ENCODE measurements around the gene GTF2F2. TPM values are rescaled to one million over a fixed set of nuclear protein-coding genes. Genes with fewer than 3 reads are reported as not detected.
A peak's percentile ranks its signal among the peaks of the same experiment; 100 is the strongest.

GTF2F2 gene
- total and polyA plus RNA-seq, 2 donors (not counting 3 experiments of a cell fraction or from before 2014, with no cell fraction given) = 7.5 to 23.6 TPM

DNA sequence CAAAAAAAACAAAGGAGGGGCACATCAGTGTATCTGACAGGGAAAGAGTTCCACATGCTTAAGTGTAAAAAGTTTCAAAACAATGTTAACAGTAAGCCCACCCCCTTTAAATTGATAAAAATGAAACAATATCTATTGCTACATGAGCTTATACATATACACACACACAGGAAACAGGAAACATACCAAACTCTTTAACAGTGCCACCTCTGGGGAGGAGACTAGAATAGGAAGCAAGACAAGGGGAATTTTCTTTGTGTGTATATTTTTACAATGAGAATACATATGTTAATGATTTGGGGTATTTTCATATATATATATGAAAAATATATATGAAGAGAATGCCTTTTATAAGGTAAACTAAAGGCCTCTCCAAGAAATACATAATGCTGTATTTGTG is 175.9 kb downstream of the GTF2F2 start:
- Histone ChIP-seq H3K36me3 (ENCODE audit: control insufficient read depth in 2 of 2, extremely low read depth in 1 of 2, insufficient read depth in 2 of 2, low read length in 2 of 2) (no peaks in the 10 kb centered on the region), H3K9ac (replicated peaks; ENCODE audit: extremely low read depth, insufficient read depth, low read length) (no peak overlapping the region), H3K9me1 (replicated peaks; ENCODE audit: control insufficient read depth, extremely low read depth, insufficient read depth, low read length) (no peaks in the 10 kb centered on the region), H3K27ac (ENCODE audit: insufficient read depth, low read depth, low read length) (no peak overlapping the region), H3K4me2 (ENCODE audit: insufficient read depth, low read length) (peak overlapping the region; percentile 25), H3K79me2 (ENCODE audit: control insufficient read depth, insufficient read depth, low read length) (no peaks in the 10 kb centered on the region), H4K20me1 (replicated peaks; ENCODE audit: control insufficient read depth, extremely low read depth, insufficient read depth, low read length) (peaks cover 2% of the 10 kb centered on the region), H3K4me3 (replicated peaks in 1 of 3; ENCODE audit: insufficient read depth in 1 of 3, low read depth in 1 of 3, low read length in 3 of 3) (no peak overlapping the region), H3K27me3 (ENCODE audit: control insufficient read depth in 2 of 2, insufficient read depth in 2 of 2, low read length in 2 of 2) (peaks cover 0 to 1% of the 10 kb centered on the region in 2 experiments), H3K9me3 (replicated peaks; ENCODE audit: control insufficient read depth, insufficient read depth, low read length) (no peaks in the 10 kb centered on the region), H3K4me1 (ENCODE audit: control insufficient read depth, extremely low read depth, insufficient read depth, low read length) (peaks cover 16% of the 10 kb centered on the region), H2AFZ (ENCODE audit: low read depth, low read length) (no peak overlapping the region)
- FAIRE-seq (no peak), DNase-seq (ENCODE audit: low read depth, low spot score) (peak; percentile 34)
- TF ChIP-seq FOS (IDR thresholded peaks at IDR 0.05; ENCODE audit: borderline replicate concordance, insufficient read depth, low read length) (no peak), POLR2A (IDR thresholded peaks at IDR 0.05; ENCODE audit: low read depth, low read length) (no peak), JUN (IDR thresholded peaks at IDR 0.05; ENCODE audit: borderline replicate concordance, insufficient read depth, insufficient read length, low read depth) (no peak), MYC (IDR thresholded peaks at IDR 0.05; ENCODE audit: low read depth, low read length) (no peak)
- ChIA-PET CTCF (interaction anchor here (1.0 to 2.9 kb wide), 3 partner anchors 15 to 416 kb away, joined by 3 to 12 read pairs (median 8); no protein-coding TSS in a partner anchor), POLR2A (no interaction called here)
- dilution Hi-C loops (cut with MboI; ENCODE audit: extremely low pct_ligation_motif_present, low sequenced_read_pairs) (no loop called here), intact Hi-C loops (cut with micrococcal nuclease) (no loop called here)
- no TSS peak for BruUV-seq (replicated peaks)

DNA sequence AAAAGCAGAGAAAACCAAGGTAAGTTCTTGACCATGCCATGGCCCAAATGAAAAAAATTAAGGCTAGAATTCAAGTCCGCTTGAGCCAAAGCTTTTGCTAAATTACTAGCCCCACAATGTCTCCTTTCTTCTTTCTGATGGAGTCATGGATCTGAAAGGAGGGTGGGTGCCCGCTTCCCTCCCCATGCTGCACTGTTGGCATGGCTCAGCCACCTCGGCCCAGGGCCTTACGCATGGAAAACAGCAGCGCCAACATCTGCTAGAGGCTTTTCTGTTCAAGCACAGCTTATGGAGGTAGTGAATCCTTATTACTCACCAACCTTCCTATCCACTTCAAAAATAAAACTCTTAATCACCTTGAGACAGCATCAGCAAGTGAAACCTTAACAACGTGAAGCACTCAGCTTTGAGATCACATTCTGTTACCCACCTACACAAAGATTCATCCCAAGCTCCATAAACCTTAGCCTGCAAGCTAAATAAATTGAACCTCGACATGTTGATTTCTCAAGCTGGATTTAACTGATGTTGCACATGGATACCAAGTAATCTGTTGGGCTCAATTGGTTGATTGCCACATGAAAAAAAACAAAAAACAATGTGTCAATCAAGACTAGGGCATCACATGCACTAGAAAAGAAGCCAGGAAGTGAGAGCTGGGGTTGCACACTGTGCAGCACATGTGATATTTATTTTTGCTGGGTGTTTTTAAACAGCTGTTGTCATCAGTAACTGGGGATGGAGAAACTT is 177.3 kb downstream of the GTF2F2 start:
- intact Hi-C loops (cut with micrococcal nuclease) = no loop called here
- BruUV-seq (replicated peaks) = no TSS peak
- Histone ChIP-seq H3K9me1 (replicated peaks; ENCODE audit: control insufficient read depth, extremely low read depth, insufficient read depth, low read length) (no peaks in the 10 kb centered on the region), H3K27me3 (ENCODE audit: control insufficient read depth in 2 of 2, insufficient read depth in 2 of 2, low read length in 2 of 2) (peaks cover 0 to 5% of the 10 kb centered on the region in 2 experiments), H3K4me3 (replicated peaks in 1 of 3; ENCODE audit: insufficient read depth in 1 of 3, low read depth in 1 of 3, low read length in 3 of 3) (no peak overlapping the region), H3K79me2 (ENCODE audit: control insufficient read depth, insufficient read depth, low read length) (no peaks in the 10 kb centered on the region), H3K4me2 (ENCODE audit: insufficient read depth, low read length) (no peak overlapping the region), H3K9me3 (replicated peaks; ENCODE audit: control insufficient read depth, insufficient read depth, low read length) (no peaks in the 10 kb centered on the region), H3K4me1 (ENCODE audit: control insufficient read depth, extremely low read depth, insufficient read depth, low read length) (peaks cover 11% of the 10 kb centered on the region), H2AFZ (ENCODE audit: low read depth, low read length) (no peak overlapping the region), H4K20me1 (replicated peaks; ENCODE audit: control insufficient read depth, extremely low read depth, insufficient read depth, low read length) (peaks cover 2% of the 10 kb centered on the region), H3K9ac (replicated peaks; ENCODE audit: extremely low read depth, insufficient read depth, low read length) (no peak overlapping the region), H3K27ac (ENCODE audit: insufficient read depth, low read depth, low read length) (no peak overlapping the region), H3K36me3 (ENCODE audit: control insufficient read depth in 2 of 2, extremely low read depth in 1 of 2, insufficient read depth in 2 of 2, low read length in 2 of 2) (no peaks in the 10 kb centered on the region)
- ChIA-PET POLR2A (no interaction called here), CTCF (interaction anchor here (0.6 to 2.9 kb wide), 6 partner anchors 8 to 254 kb away, joined by 3 to 12 read pairs (median 4); no protein-coding TSS in a partner anchor)
- FAIRE-seq (no peak), DNase-seq (ENCODE audit: low read depth, low spot score) (no peak)
- dilution Hi-C loops (cut with MboI; ENCODE audit: extremely low pct_ligation_motif_present, low sequenced_read_pairs) = no loop called here
- no peak for TF ChIP-seq MYC (IDR thresholded peaks at IDR 0.05; ENCODE audit: low read depth, low read length)
- TF ChIP-seq, protein P1, sequence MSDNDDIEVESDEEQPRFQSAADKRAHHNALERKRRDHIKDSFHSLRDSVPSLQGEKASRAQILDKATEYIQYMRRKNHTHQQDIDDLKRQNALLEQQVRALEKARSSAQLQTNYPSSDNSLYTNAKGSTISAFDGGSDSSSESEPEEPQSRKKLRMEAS (IDR thresholded peaks at IDR 0.05; ENCODE audit: insufficient read depth, insufficient read length) = no peak
- TF ChIP-seq GATA2 (IDR thresholded peaks at IDR 0.05; ENCODE audit: insufficient read depth, insufficient read length, low read depth, low read length) = no peak
- no peak for TF ChIP-seq POLR2A (IDR thresholded peaks at IDR 0.05; ENCODE audit: low read depth, low read length)
- no peak for TF ChIP-seq POLR2AphosphoS5 (IDR thresholded peaks at IDR 0.05; ENCODE audit: insufficient read depth, low read depth, low read length)
- no peak for TF ChIP-seq JUN (IDR thresholded peaks at IDR 0.05; ENCODE audit: borderline replicate concordance, insufficient read depth, insufficient read length, low read depth)
- TF ChIP-seq FOS (IDR thresholded peaks at IDR 0.05; ENCODE audit: borderline replicate concordance, insufficient read depth, low read length) = no peak
- TF ChIP-seq, protein P2, sequence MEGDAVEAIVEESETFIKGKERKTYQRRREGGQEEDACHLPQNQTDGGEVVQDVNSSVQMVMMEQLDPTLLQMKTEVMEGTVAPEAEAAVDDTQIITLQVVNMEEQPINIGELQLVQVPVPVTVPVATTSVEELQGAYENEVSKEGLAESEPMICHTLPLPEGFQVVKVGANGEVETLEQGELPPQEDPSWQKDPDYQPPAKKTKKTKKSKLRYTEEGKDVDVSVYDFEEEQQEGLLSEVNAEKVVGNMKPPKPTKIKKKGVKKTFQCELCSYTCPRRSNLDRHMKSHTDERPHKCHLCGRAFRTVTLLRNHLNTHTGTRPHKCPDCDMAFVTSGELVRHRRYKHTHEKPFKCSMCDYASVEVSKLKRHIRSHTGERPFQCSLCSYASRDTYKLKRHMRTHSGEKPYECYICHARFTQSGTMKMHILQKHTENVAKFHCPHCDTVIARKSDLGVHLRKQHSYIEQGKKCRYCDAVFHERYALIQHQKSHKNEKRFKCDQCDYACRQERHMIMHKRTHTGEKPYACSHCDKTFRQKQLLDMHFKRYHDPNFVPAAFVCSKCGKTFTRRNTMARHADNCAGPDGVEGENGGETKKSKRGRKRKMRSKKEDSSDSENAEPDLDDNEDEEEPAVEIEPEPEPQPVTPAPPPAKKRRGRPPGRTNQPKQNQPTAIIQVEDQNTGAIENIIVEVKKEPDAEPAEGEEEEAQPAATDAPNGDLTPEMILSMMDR (IDR thresholded peaks at IDR 0.05; ENCODE audit: extremely low read depth in 1 of 2, insufficient read depth in 1 of 2, low read depth in 1 of 2, low read length in 2 of 2) = no peak
- TF ChIP-seq EZH2 (IDR thresholded peaks at IDR 0.05; ENCODE audit: borderline replicate concordance, low read depth, low read length, severe bottlenecking) = no peak
